ENCODE measurements around the gene CABP7.

Gene CABP7

DNA sequence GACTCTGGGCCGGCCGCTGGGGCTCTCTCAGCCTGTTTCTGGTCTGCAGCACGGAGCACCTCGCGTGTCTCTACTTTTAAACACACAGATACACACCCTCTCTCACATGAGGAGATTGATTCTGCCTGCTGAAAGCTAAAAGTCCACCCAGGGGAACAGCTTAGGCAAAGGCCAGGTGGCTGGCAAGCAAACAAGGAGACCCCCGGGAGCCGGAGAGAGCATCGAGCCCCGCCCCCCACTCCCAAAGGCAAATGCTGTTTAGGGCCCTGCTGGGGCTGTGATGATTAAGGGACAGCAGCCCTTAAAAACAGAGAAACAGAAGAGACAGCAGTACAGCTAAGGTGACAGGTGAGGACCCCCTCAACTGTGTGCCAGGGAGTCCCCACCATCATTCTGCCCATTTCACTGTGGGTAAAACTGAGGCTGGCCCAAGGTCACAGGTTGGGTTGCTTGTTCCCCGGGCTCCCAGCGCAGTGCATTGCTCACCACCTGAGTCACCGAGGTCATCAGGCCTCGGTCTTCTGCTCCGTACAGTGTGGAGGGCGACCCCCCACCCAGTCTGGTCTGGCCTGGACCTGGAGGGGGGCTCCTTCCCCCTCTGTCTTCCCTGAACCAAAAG, 6.8 kb downstream of the CABP7 start:
- no peak for DNase-seq

DNA sequence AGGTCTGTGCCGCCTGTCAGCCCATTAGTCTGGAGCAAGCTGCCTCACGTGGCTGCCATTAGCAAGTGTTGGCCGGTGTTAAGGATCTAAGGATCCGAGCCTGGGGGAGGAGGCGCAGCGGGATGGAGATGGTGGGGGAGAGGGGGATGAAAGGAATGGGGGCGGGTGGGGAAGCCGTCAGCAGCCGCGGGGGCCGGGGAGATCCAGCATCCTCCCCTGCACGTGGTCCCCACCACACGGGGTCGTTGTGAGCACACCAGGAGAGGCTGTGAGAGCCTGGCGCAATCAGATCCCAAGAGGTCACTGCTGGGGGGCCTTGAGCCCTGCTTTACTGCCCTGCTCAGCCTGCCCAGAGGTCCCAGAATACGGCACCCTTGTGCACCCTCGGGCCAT, 7.3 kb downstream of the CABP7 start:
- no peak for DNase-seq

DNA sequence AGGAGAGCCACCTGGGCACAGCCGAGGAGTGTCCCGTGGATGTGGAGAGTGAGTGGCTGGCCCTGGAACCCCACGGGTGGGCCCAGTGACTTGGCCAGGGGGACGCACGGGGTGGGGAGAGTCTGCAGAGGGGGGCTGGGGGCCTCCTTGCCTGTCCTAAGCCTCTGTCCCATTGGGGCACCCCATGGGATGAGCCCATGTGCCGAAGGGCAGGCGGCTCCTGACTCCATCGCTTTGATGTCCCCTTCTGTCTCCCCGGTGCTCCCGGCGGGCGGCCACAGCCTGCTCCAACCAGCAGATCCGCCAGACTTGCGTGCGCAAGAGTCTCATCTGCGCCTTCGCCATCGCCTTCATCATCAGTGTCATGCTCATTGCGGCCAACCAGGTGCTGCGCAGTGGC, 9.4 kb downstream of the CABP7 start:
- no peak for DNase-seq

DNA sequence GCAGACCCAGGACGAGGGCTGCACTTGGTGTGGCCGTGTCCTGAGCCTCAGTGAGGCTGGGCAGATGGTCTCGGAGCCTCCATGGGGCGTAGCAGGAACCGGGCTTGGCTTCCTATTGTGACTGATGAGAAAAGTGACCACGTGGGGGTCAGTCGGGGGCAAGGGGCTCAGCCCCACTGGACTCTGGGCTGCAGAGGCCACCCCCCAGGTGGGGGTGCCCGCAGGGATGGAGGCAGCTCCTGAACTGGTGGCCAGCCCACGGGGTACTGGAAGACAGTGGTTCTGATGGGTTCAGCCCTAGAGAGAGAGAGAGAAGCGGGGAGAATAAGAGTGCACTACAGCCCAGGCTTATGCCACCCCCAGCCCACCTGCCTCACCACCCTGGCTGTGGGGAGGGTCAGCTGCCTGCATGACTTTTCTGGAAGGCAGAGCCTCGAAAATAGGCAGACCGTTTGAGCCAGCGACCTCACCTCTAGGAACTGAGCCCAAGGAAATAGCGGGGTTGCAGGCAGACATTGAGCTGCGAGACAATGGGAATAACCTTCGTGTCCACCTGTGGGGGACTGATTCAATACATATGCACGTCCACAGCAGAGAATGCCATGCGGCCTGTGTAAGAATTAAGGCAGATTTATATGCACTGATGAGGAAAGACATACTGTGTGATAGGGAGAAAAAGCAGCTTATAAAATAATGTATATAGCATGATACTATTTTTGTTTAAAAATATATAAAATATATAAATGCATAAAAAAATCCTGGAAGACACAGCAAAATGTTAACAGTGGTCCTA, 11.5 kb downstream of the CABP7 start:
- DNase-seq: no peak

DNA sequence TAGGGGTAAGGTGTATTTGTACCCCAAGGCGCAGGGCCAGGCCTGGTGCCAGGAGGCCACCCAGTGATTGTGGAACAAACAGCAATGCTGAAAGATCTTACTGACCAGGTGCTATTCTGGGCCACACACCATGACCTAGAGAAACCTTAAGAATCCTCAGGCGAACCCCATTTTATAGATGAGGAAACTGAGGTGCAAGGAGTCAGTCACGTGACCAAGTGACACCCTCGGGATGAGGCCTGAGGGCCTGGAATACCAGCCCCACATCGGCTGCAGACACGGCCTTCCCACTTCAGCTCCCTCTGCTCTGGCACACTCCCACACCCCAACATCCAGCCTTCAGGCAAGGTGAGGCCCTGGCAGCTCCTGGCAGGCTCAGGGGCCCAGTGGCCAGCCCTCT, 13.1 kb downstream of the CABP7 start:
- no peak for DNase-seq

DNA sequence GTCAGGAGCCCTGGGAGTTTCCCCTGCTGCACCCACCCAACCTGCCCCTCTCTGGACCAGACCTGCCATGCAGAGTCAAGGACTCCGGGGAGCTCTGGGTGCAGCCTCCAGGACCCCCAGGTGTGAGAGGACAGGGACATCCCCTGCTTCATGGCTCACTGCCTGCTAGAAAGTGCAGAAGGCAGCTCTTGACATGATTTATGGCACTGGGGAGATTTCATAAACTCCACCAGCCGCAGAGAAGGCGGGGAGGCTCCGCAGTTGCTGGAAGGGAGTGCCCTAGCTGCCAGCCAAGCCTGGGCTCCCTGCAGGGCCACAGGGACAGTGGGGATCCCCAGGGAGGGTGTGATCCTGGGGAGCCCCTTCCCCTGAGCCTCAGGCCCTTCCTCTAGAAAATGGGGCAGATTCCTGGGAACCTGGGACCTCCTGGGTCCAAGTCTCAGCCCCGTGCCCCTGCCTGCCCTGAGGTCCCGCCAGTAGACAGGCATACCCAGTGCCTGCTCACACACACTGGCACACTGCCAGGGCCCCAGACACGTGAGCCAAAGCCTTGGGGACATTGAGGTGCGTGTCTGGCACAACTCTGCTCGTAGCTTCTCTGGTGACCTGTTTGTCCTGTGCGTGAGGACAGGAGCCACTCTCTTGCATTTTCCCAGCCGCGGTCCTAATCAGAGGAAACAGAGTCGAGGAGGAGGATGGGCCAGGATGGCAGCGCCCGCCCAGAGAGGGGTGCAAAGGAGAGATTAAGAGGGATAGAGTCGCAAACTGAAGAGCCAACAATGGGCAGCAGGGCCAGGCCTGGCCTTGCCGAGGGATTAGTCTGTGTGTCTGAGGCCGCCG, 13.8 kb downstream of the CABP7 start:
- DNase-seq: no peak

DNA sequence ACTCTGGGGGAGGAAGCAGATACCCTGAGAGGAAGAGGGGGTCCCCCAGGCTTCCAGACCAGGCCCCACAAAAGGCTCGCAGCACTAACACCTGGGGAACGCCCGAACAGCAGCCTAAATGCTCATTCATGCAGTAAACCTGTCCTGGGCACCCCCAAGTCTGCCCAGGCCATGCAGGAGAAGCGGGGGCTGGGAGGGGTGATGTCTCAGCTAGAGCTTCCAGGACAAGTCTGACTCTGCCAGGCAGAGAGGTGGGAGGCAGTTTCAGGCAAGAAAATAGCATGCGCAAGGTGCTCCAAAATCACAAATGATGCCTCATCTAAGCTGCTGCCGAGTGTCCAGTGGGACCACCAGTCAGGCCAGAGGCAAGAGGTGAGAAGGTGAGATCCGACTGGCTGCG, 14.6 kb downstream of the CABP7 start:
- no peak for DNase-seq

DNA sequence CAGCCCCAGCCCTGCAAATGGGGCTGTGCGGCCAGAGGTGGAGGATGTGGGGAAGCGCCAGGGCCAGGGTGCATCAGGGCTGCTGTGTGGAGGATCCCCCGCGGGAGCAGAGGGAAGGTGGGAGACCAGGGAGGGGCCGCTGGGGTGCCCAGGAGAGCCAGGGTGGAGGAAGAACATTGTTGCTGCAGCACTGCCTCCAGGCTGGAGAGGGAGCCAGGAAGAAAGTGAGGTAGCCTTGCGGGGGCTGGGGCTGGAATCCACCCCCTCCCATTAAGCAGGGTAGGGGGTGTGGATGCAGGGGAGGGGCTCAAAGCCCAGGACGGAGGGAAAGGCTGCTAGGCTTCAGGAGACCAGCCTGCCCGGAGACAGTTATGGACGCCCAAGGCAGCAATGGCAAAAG, 15.0 kb downstream of the CABP7 start:
- no peak for DNase-seq

DNA sequence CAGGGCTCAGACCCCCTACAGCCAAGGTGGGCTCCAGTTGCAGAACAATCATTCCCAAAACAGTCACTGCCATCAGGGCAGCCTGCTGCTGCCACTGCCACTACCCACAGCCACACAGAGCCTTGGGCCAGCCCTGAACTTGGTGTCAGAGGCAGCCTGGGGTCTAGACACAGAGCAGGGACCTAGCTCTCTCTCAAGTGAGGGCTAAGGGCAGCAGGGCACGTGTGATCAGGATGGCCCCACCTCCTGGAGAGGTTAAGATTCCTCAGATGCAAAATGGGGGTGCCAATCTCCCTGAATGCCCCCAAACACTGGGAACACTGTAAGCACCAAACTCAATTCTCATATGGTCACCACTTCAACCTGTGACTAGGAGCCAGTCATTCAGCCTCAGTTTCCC, 15.6 kb downstream of the CABP7 start:
- no peak for DNase-seq

DNA sequence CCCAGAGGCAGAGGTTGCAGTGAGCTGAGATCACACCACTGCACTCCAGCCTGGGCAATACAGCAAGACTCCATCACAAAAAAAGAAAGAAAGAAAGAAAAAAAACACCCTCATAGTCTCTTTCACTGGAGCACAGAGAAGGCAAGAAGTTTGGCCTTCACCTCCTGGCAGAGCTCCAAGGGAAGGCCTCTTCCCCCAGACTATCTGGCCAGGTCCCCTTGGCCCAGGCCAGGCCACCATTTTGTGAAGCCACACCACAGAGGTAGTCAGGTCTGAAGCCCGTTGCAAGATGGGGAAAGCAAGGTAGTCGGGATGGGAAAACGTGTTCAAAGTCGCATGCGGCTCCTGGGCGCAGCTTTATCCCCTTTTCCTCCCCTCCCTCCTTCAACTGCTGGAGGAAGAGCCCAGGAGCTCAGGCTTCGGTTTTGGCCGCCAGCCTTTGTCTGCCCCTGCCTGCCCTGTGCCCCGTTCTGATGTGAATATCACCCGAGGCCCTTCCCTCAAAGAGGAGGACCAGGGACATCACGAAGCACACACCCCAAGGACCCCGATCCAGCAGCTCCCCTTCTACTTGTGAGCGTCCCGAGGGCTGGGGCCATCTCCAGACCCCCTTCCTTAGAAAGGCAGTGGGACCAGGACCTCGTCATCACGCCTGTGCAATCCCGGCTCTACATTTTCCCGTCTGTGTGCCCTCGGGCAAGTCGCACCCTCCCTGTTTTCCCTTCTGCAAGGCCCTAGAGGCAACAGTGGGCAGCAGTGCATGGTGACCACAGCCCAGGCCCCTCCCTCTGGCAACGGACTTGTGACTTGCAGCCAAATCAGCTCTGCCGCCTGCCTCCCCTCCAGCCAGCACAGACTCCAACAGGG, 17.7 kb downstream of the CABP7 start:
- no peak for DNase-seq

DNA sequence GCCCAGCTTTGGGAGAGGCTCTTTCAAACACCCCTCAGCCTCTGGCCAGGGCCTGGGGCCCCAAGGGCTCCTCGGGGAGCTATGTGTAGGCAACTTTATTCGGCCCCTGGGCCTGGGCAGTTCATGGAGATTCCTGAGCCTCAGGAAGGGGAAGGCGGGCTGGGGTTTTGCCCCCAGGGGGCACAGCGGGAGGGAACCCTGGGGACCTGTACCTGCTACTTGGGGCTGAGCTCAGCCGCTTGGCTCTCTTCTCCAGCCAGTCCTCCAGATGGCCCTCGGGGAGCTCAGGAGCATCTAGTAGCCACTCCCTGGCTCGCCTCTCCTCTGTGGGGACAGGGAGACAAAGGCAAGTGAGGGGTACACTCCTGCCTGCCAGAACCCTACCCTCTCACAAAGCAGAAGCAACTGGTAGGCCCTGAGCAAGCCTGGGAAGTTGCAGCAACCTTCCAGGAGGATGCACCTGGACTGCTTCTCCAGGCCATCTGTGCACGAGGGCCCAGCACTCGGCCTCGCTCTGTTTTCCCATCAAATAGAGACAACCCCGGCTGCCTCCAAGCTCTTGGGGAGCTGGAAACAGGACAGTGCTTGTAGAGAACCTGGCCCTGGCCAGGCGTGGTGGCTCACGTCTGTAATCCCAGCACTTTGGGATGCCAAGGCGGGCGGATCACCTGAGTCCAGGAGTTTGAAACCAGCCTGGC, 18.5 kb downstream of the CABP7 start:
- DNase-seq: no peak

DNA sequence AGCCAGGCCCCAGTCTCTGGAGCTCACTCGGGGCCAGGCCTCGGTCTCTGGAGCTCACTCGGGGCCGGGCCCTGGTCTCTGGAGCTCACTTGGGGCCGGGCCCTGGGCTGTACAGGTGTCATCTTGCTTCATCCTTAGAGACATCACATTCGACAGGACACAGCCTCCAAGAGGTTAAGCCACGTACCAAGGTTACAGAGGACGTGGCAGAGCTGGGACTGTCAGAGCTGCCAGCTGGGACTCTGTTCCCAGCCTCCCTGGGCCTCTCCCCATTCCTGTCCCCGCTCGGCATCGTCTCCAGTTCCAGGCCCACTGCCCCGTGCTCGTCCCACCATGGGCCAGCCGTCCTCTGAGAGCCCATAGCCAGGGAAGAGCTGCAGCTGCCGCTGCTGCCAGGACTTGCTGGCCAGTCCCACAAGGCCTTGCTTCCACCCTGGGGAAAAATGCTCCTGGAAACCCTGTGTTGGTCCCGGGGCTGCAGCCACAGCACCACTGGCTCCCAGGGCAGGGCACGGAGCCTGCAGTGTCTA, 19.6 kb downstream of the CABP7 start:
- DNase-seq: no peak

DNA sequence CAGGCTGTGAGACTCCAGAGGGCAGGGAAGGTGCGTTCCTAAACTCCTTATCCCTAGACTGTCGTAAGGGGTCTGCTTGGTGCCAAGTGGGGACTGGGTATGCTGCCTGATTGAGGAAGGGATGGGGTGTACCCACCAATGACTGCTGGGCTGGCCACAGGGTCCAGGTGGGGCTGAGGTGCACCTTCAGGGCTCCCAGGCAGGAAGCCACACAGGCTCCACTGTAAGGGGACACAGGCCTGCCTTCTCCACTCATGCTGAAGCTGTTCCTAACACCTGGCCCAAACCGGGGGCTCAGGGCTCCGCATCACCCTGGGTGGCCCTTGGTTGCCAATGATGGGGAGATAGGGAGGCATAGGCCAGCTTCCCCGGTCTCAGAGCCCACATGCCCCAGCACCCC, 20.4 kb downstream of the CABP7 start:
- no peak for DNase-seq

DNA sequence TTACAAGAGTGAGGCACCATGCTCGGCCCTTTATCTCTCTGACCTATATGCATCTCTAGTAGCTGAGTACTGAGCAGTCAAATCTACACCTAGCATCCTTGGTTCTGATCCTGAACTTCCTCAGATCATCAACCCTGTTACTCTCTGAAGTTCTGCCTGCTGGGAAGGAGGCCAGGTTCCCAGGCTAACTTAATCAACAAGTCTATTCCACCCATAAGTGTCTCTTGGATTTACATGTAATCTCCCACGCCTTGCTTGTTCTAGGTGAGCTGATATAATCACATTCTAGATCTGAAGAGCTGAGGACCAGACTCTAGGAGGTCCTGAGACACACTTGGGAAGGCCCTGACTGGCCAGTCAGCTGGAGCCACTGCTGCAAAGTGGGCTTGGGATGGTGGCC, 22.1 kb downstream of the CABP7 start:
- DNase-seq: no peak

DNA sequence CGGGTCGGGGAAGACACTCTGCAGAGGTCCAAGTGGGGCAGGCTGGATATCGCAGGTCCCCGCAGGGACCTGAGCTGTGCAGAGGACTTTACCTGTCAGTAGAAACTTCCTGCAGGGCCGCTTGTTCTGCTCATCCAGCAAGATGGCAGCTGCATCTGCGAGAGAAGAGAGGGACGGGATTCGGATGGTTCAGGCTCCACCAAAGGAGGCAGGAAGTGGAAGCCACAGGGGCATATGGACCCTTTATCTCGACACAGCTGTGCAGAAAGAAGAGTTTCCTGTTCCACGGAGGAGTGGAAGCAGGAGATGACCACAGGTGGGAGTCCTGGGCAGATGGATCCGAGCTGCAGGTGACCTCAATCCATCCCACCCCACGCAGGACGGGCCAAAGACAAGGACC, 22.5 kb downstream of the CABP7 start:
- no peak for DNase-seq

DNA sequence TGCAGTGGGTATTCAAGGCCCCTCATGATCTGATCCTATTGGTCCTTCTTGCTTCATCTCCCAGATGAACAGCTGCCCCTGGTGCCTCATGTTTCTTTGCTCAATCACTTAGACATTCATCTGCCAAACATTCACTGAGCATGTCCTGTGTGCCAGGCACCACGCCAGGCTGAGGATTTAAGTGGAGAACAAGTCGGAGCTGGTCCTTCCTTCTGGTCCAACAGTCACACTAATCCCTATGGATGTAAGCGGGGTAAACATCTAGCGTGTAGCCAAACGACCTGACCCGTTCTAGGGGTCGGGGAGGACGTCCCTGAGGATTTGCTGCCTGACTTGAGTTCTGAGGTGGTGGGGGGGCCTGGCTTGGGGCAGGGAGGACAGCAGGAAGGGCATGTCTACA, 25.1 kb downstream of the CABP7 start:
- DNase-seq: peak; percentile 86

DNA sequence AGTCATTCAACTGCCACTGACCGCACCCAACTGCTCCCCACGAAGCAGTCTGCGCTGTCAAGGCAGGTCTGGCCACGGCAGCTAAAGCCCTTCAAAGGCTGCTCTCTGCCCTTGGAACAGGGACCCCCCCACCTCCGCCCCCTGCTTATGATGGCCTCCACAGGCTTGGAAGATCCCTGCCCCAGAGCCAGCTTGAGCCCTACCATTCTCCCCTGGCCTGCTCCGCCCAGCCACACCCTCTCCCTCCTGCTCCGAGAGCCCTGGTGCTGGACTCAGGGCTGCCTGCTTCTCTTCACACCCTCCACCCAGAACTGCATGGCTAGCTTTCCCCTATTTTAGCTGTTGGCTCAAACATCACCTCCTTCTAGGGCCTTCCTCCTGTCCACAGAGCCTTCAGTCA, 28.0 kb downstream of the CABP7 start:
- DNase-seq: no peak

DNA sequence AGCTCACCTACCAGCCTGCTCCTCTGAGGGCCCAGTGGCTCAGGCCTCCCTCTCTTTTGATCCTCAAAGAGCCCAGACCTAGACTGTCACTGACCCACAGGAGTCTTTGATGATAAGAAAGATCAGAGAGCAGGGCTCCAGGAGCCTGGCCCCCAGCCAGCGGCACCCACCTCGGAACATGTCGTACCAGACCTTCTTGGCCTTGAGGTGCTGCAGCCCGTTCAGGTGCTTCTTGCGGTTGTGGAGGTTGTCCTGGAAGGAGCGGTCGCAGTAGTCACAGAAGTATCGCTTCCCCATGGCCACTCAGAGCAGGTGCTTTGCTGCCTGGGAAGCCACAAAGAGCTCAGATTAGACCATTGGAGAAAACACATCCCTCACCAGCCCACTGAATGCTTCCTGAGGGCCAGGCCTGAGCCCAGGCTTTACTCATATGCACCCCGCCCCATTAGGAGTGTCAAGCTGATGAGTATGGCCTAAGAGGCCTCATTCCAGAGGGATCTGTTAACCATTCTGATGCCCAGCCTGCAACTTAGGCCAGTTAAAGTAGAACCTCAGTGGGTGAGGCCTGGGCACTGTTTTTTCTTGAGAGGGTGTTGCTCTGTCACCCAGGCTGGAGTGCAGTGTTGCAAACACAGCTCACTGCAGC, 28.6 kb downstream of the CABP7 start:
- no peak for DNase-seq

DNA sequence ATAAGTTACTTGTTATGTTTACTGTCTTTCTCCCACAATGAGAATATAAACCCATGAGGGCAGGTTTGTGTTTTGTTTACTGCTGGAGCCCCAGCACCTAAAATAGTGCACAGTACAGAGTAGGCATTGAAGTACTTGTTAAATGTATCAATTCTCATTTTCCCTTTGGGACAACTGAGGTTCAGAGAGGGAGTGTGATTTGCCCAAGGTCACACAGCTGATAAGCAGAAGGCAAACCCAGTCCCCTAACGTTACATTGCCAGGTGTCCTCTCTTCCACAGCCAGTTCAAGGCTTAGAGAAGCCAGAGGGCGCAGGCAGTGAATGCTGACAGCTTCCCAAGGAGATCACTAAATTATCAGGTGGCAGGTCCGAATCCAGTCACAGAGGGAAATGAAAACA, 30.2 kb downstream of the CABP7 start:
- no peak for DNase-seq

DNA sequence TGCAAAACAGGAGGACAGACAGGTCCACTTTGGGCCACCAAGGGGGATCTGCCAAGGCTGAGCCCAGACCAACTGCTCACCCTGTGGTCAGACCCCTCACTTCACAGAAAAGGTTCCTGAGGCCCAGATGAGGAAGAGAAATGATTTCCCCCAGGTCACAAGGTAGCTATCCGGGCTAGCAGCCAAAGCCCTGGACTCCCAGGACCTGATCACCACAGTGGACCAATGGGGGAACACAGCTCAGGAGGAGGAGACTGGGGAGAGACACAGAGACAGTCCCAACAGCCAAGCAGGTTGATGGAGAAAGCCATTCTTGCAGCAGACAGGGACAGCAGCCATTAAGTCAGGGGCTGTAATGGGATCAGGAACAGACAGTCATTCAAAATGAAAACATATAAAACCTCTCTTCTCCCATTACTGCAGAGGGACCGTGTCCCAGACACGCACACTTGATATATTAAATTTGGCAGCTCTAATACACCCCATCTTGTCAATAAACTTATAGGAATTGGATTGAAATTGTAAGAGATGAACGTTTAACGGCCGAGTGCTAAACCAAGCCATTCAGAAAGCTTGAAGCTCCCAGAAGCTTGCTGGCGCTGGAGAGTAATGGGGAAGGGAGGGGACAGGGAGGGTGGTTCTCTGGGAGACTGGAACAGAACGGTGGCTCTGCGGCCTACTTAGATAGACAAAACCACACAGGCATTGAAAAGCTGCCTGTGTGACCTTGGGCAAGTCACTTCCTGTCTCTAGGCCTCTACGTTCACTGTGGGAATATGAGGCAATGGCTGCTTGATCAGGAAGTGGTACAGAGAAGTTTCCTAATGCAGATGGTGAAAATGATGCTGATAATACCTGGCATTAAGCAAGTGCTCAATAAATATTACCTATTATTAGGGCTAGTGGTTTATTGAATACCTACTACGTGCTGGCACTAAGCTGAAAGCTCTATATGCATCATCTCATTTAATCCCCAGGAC, 31.0 kb downstream of the CABP7 start:
- no peak for DNase-seq
